K562 (cell line): ENCODE results near the gene C16orf74. TPM values are rescaled to one million over a fixed set of nuclear protein-coding genes. Genes with fewer than 3 reads are reported as not detected.
A peak's percentile ranks its signal among the peaks of the same experiment; 100 is the strongest.

Experiments
- ATAC-seq: fragments of 200-7000 bp; cut with Tn5 transposase; 3 replicates; pipeline ENCODE4 v1.9.1; 2020; ENCODE audit warnings: moderate library complexity
- BruUV-seq: library from RNA; stranded (reverse); fragments of 400-500 nt; replicated peaks from 2 replicates; lab custom pipeline; 2021; lab: Mats Ljungman, UMichigan
- CTCF ChIA-PET: fragments of 300-600 bp; formaldehyde crosslinking; extraction: SDS; loops from one replicate; lab custom pipeline; 2021; ENCODE audit warnings: low intra/inter-chr PET ratio; lab: Yijun Ruan, JAX
- POLR2A ChIA-PET: fragments of 300-600, 350-650 bp; sonication (Branson Sonifier 250); formaldehyde crosslinking; extraction: SDS; loops from one replicate; lab custom pipeline; 2021; ENCODE audit warnings: antibody characterized with exemption, inconsistent platforms; lab: Yijun Ruan, JAX
- DNase-seq, 4 experiments: peaks; one replicate each; pipeline versions ENCODE4 v3.0.0 to v3.0.0-alpha.2; 2011 to 2018; ENCODE audit warnings: low spot score in 3 of 4, mixed read lengths in 3 of 4; ENCODE audit errors: extremely low read depth in 1 of 4
- FAIRE-seq: peaks from 2 replicates; lab custom pipeline; 2011; peaks lifted over from hg19 to GRCh38; lab: Jason Lieb, UNC
- H2AFZ ChIP-seq: 2 replicates; pipeline ENCODE4 v1.6.0; 2011; ENCODE audit warnings: low read depth, low read length, control low read depth, inconsistent platforms
- H3K27ac ChIP-seq: fragments of 200-600 bp; 3 replicates; pipeline ENCODE4 v1.8.0; 2011; ENCODE audit warnings: low read depth, mild to moderate bottlenecking, control low read depth, inconsistent platforms, low read length, moderate library complexity, mixed read lengths; ENCODE audit errors: extremely low read depth
- H3K27me3 ChIP-seq, 2 experiments: fragments of 300-600 bp in 1 of 2; 2 replicates in 1 of 2; 3 replicates in 1 of 2; pipeline versions ENCODE4 v1.6.0 to v1.8.0; 2011; ENCODE audit warnings: inconsistent platforms in 2 of 2, low read length in 2 of 2, mild to moderate bottlenecking in 1 of 2, mixed read lengths in 1 of 2, moderate library complexity in 1 of 2; ENCODE audit not compliant: control insufficient read depth in 2 of 2, insufficient read depth in 2 of 2
- H3K36me3 ChIP-seq: fragments of 300-600 bp; 3 replicates; pipeline ENCODE4 v1.8.0; 2011; ENCODE audit warnings: mild to moderate bottlenecking, low read length, inconsistent platforms; ENCODE audit not compliant: control insufficient read depth, insufficient read depth
- H3K4me1 ChIP-seq, 2 experiments: fragments of 200-600 bp in 1 of 2; replicated peaks in 1 of 2; 2 replicates in 1 of 2; 3 replicates in 1 of 2; pipeline versions ENCODE4 v1.5.1 to v1.8.0; 2011; ENCODE audit warnings: inconsistent platforms in 2 of 2, low read length in 2 of 2, mild to moderate bottlenecking in 1 of 2, mixed read lengths in 1 of 2, moderate library complexity in 1 of 2; ENCODE audit not compliant: control insufficient read depth in 2 of 2, insufficient read depth in 2 of 2
- H3K4me2 ChIP-seq: 2 replicates; pipeline ENCODE4 v1.6.1; 2011; ENCODE audit warnings: low read length, control low read depth, inconsistent platforms, mixed read lengths; ENCODE audit not compliant: insufficient read depth
- H3K4me3 ChIP-seq: fragments of 200-600 bp; sonication (generic), shearing (Covaris generic); 2 replicates; pipeline ENCODE4 v1.5.1; 2016; ENCODE audit warnings: control low read depth, inconsistent platforms
- H3K79me2 ChIP-seq: fragments of 200-600 bp; 3 replicates; pipeline ENCODE4 v1.8.0; 2011; ENCODE audit warnings: low read length, inconsistent platforms; ENCODE audit not compliant: control insufficient read depth, insufficient read depth
- H3K9ac ChIP-seq, 2 experiments: 2 replicates each; pipeline versions ENCODE4 v1.6.0 to v1.6.1; 2011; ENCODE audit warnings: low read depth in 2 of 2, low read length in 2 of 2, control low read depth in 1 of 2, inconsistent platforms in 1 of 2, mild to moderate bottlenecking in 1 of 2, mixed read lengths in 1 of 2; ENCODE audit not compliant: insufficient read depth in 1 of 2
- H3K9me1 ChIP-seq: one replicate; pipeline ENCODE4 v1.6.0; 2011; ENCODE audit warnings: inconsistent platforms, mild to moderate bottlenecking, low read length, moderate library complexity; ENCODE audit not compliant: control insufficient read depth, insufficient read depth
- H3K9me3 ChIP-seq: replicated peaks from 2 replicates; pipeline ENCODE4 v1.5.1; 2011; ENCODE audit warnings: low read depth, low read length, inconsistent platforms; ENCODE audit not compliant: control insufficient read depth, insufficient read depth
- H4K20me1 ChIP-seq: replicated peaks from 2 replicates; pipeline ENCODE4 v1.6.1; 2011; ENCODE audit warnings: low read length, inconsistent platforms, mixed read lengths; ENCODE audit not compliant: control insufficient read depth, insufficient read depth
- BRD9 ChIP-seq: fragments of 450-650 bp; IDR thresholded peaks from 2 replicates; pipeline ENCODE4 v1.6.1; 2018; ENCODE audit warnings: low read depth; ENCODE audit not compliant: partially characterized antibody
- HDAC8 ChIP-seq: fragments of 450-650 bp; IDR thresholded peaks from 2 replicates; pipeline ENCODE4 v1.6.1; 2016; ENCODE audit warnings: mild to moderate bottlenecking, missing genetic modification characterization, moderate library complexity, missing compliant biosample characterization
- NFIC ChIP-seq: fragments of 450-650 bp; IDR thresholded peaks from 2 replicates; pipeline ENCODE4 v1.6.1; 2017; ENCODE audit warnings: mild to moderate bottlenecking, inconsistent platforms
- PURB ChIP-seq: sonication (generic); formaldehyde crosslinking; IDR thresholded peaks from 2 replicates; pipeline ENCODE4 v1.9.0; 2021; ENCODE audit warnings: low read depth, mild to moderate bottlenecking, missing genetic modification reagents
- ZNF75A ChIP-seq: fragments of 450-650 bp; formaldehyde crosslinking; IDR thresholded peaks from 2 replicates; pipeline ENCODE4 v1.4.0; 2020; ENCODE audit warnings: mild to moderate bottlenecking
- WGBS: fragments of 100-300 bp; shearing (Covaris generic); methylation state at CpG from one replicate; pipeline ENCODE4 v1.1.6; 2016; ENCODE audit warnings: low coverage, mixed read lengths; ENCODE audit not compliant: insufficient coverage; ENCODE audit errors: missing lambda C conversion rate; 5-methylcytosine and 5-hydroxymethylcytosine counted together
- in situ Hi-C: fragments of 300-500 bp; cut with MboI; formaldehyde crosslinking; loops from 4 replicates; pipeline ENCODE4 v1.15.0; 2018; ENCODE audit warnings: inconsistent platforms, mixed read lengths
- intact Hi-C: fragments of 100-400 bp; cut with micrococcal nuclease; formaldehyde crosslinking; loops from 2 replicates; pipeline ENCODE4 v1.14.2; 2022
- polyA plus RNA-seq, 8 experiments: library from polyadenylated mRNA; depleted of rRNA in 4 of 8; stranded (reverse) in 5 of 8; unstranded in 3 of 8; fragments of >200 nt; fragmentation: Nextera tagmentation in 2 of 8; fragmentation: Illumina TruSeq in 1 of 8; extraction: Ambion mirVana in 2 of 8; extraction: Trizol in 1 of 8; gene quantifications; 2 replicates each; pipeline versions ENCODE4 v1.2.1 to v1.2.3, GENCODE V29; 2011 to 2014; ENCODE audit warnings: inconsistent platforms in 1 of 8, missing spikeins in 1 of 8
- total RNA-seq, 7 experiments: library from RNA; depleted of rRNA in 6 of 7; stranded (reverse); fragments of >200 nt in 6 of 7; fragmentation: Illumina TruSeq in 2 of 7; extraction: Trizol in 2 of 7; gene quantifications; 2 replicates each; pipeline versions ENCODE4 v1.2.1 to v1.2.3, GENCODE V29; 2011 to 2021; ENCODE audit warnings: low replicate concordance in 1 of 7

The C16orf74 gene
- total and polyA plus RNA-seq, 9 of the 15 experiments (the other 6 are each of a cell fraction or from before 2014, with no cell fraction given), result not detected

DNA sequence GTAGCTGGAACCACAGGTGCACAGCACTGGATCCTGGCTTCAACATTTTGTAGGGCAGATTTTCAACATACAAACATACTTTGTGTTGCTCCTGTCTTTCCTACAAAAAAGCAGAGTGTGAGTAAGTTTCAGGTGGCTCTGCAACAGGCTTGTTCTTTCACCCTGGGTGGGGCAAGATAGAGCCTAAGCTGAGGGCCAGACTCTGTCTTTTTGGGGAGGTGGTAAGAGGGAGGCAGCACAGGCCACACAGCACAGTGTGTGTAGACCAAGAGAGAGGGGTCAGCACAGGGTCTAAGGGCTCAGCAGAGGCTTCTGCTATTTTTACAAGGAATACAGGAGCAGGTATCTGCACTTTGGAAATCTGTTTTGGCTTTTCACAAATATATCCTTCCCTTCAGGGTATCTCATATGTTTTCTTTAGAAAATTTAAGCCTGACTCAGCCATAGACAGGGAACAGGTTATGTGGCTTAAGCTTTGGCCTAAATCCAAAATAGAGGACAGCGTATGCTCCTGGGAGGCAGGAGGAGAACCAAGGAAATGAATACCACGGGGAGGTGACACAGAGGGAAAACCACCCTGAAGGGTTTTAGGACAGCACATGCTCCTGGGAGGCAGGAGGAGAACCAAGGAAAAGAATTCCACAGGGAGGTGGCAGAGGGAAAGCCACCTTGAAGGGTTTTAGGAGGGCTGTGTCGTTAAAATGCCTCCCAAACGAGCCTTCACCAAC is 26.9 kb upstream of the C16orf74 start:
- POLR2A ChIA-PET, result interaction anchor here (0.9 to 1.5 kb wide), 3 partner anchors 10 to 44 kb away, joined by 4 read pairs; no protein-coding TSS in a partner anchor
- Histone ChIP-seq H3K9me3 (no peaks in the 10 kb centered on the region), H3K27me3 (no peaks in the 10 kb centered on the region), H3K4me3 (no peak overlapping the region), H3K4me2 (no peak overlapping the region), H3K9me1 (no peaks in the 10 kb centered on the region), H3K79me2 (no peaks in the 10 kb centered on the region), H4K20me1 (no peaks in the 10 kb centered on the region; the same call in 1 of the 2 replicates), H3K27ac (no peak overlapping the region), H3K4me1 (no peaks in the 10 kb centered on the region), H2AFZ (no peak overlapping the region), H3K36me3 (peaks cover 59% of the 10 kb centered on the region; the same call in 2 of the 3 replicates), H3K9ac (no peak overlapping the region)
- CTCF ChIA-PET, result no interaction called here
- no peak for DNase-seq
- in situ Hi-C loops, result no loop called here
- no peak for ATAC-seq
- intact Hi-C loops, result no loop called here
- BruUV-seq, result no TSS peak
- 71% methylated on average over 4 of the region's 4 CpGs for WGBS
- TF ChIP-seq NFIC, result 0 out of 2 replicates have a peak, but pooled peaks have one; percentile 13
- TF ChIP-seq ZNF75A (CRISPR knock-in tag), result no peak
- no peak for FAIRE-seq

DNA sequence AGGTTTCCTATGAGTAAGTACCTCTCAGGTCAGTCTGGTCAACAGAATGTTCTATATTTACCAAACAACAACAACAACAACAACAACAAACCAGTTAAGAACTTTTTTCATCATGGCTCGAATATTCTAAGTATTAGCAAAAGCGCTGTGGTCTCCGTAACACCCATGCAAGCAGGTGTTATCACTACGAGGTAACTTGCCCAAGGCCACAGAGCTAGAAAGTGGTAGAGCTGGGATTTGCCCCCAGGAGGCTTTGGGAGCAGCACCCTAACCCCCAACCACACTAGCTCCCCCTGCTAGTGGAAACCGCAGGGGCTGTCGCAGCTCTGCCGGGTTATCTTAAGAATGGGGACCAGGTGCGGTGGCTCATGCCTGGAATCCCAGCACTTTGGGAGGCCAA is 23.9 kb upstream of the C16orf74 start:
- ATAC-seq (no peak), FAIRE-seq (no peak), DNase-seq (no peak)
- peaks cover 30% of the 10 kb centered on the region; the same call in 2 of the 3 replicates for H3K36me3 ChIP-seq
- in situ Hi-C loops, result no loop called here
- H3K4me3 ChIP-seq, result no peak overlapping the region
- ChIA-PET POLR2A (interaction anchor here (0.9 kb wide), 1 partner anchor 22 kb away, joined by 3 read pairs; no protein-coding TSS in a partner anchor), CTCF (no interaction called here)
- no TSS peak for BruUV-seq
- no peak for TF ChIP-seq HDAC8 (tag)
- TF ChIP-seq BRD9, result no peak
- no peak for TF ChIP-seq PURB
- H3K9ac ChIP-seq, result no peak overlapping the region
- H3K27me3 ChIP-seq, result no peaks in the 10 kb centered on the region
- H3K4me1 ChIP-seq, result no peaks in the 10 kb centered on the region
- no peaks in the 10 kb centered on the region for H3K79me2 ChIP-seq
- no peak overlapping the region for H2AFZ ChIP-seq
- H3K4me2 ChIP-seq, result no peak overlapping the region
- no peak overlapping the region for H3K27ac ChIP-seq
- intact Hi-C loops, result no loop called here
- 75% methylated on average over 8 of the region's 8 CpGs for WGBS
- H3K9me3 ChIP-seq, result no peaks in the 10 kb centered on the region
- H3K9me1 ChIP-seq, result no peaks in the 10 kb centered on the region
- H4K20me1 ChIP-seq, result no peaks in the 10 kb centered on the region; the same call in 1 of the 2 replicates
